NCI-H2171 (cell line): Measurements from ENCODE around the gene MTFR1L.

Experiments used
- DNase-seq: peaks from one replicate; lab custom pipeline; 2025; lab: John Stamatoyannopoulos, UW

Gene MTFR1L

GRCh38 chr1:25807480-25808390 is 12.0 kb upstream of the MTFR1L start:
- no peak for DNase-seq

- DNase-seq = no peak
Measured at GRCh38 chr1:25808481-25809244, 11.1 kb upstream of the MTFR1L start.

- DNase-seq = no peak
Measured at GRCh38 chr1:25809283-25809926, 10.3 kb upstream of the MTFR1L start.

- no peak for DNase-seq
Measured at GRCh38 chr1:25809929-25810328, 9.8 kb upstream of the MTFR1L start.

GRCh38 chr1:25810341-25811299 is 9.1 kb upstream of the MTFR1L start:
- peak; percentile 50 for DNase-seq

- no peak for DNase-seq
Measured at GRCh38 chr1:25811384-25812082, 8.2 kb upstream of the MTFR1L start.

GRCh38 chr1:25813071-25813733 is 6.6 kb upstream of the MTFR1L start:
- DNase-seq = no peak

GRCh38 chr1:25813734-25814471 is 5.9 kb upstream of the MTFR1L start:
- DNase-seq = no peak

GRCh38 chr1:25814549-25815087 is 5.1 kb upstream of the MTFR1L start:
- DNase-seq = no peak

- DNase-seq = no peak
Measured at GRCh38 chr1:25815208-25816111, 4.3 kb upstream of the MTFR1L start.

- no peak for DNase-seq
Measured at GRCh38 chr1:25816112-25816718, 3.5 kb upstream of the MTFR1L start.

- DNase-seq = no peak
Measured at GRCh38 chr1:25817840-25818501, 1.8 kb upstream of the MTFR1L start.

GRCh38 chr1:25818569-25818968 is 1.2 kb upstream of the MTFR1L start:
- DNase-seq = no peak

- peak; percentile 36 for DNase-seq
Measured at GRCh38 chr1:25820247-25821111, 725 bp downstream of the MTFR1L start.

GRCh38 chr1:25821112-25821476 is 1.3 kb downstream of the MTFR1L start:
- no peak for DNase-seq

GRCh38 chr1:25821630-25822091 is 1.9 kb downstream of the MTFR1L start:
- DNase-seq = no peak
